Measurements from ENCODE around the gene NDUFS4.
"Not testable (repeated sequence)": the region's sequence is repeated elsewhere in the genome, so short reads cannot be mapped to it uniquely, and the experiment has no call there.

Gene NDUFS4

GRCh38 chr5:53671447-53671846, 111.0 kb downstream of the NDUFS4 start:
- Mint-ChIP-seq H3K27ac (no peak overlapping the region), H3K4me3 (no peak overlapping the region)

DNA sequence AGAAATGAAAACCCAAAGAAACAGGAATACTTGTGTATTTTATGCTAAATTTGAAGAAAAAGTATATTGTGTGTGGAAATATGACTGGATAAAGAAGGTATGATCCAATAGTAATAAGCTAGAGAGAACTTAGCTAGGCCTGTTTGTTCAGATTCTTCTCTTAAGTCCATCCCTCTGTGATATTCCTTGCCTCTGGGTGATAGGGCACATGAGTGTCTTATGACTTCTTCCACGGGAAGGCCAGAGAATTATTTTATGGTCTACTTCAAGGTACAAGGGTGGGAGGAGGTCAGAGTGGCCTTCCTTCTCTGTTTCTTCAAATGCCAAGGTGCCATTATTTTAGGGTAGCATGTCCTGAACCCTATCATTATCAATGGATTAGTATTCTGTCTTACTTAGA, 113.7 kb downstream of the NDUFS4 start:
- no peak for DNase-seq (ENCODE audit: low spot score in 2 of 2)
- Mint-ChIP-seq H3K4me3 (no peak overlapping the region), H3K4me1 (no peaks in the 10 kb centered on the region), H3K27ac (no peak overlapping the region), H3K36me3 (peaks cover 5% of the 10 kb centered on the region), H3K9me3 (peaks cover 5% of the 10 kb centered on the region)
- ATAC-seq, result no peak

More at GRCh38 chr5:53671447-53671846, 111.0 kb downstream of the NDUFS4 start:
- Mint-ChIP-seq H3K9me3 (no peaks in the 10 kb centered on the region), H3K4me1 (no peaks in the 10 kb centered on the region), H3K36me3 (no peaks in the 10 kb centered on the region)
- ATAC-seq (no peak), DNase-seq (ENCODE audit: low spot score in 2 of 2) (no peak)

GRCh38 chr5:53677632-53678031, 117.2 kb downstream of the NDUFS4 start:
- Mint-ChIP-seq H3K27ac (peak overlapping the region; percentile 32), H3K4me1 (no peaks in the 10 kb centered on the region), H3K4me3 (no peak overlapping the region), H3K36me3 (peaks cover 6% of the 10 kb centered on the region), H3K9me3 (peaks cover 5% of the 10 kb centered on the region)
- DNase-seq (ENCODE audit: low spot score in 2 of 2) (no peak), ATAC-seq (no peak)

- DNase-seq (ENCODE audit: low spot score in 2 of 2) (no peak), ATAC-seq (no peak)
- no peak overlapping the region for H3K4me3 Mint-ChIP-seq
- H3K27ac Mint-ChIP-seq, result no peak overlapping the region
- H3K36me3 Mint-ChIP-seq, result peaks cover 19% of the 10 kb centered on the region
- peaks cover 5% of the 10 kb centered on the region for H3K9me3 Mint-ChIP-seq
- H3K4me1 Mint-ChIP-seq, result no peaks in the 10 kb centered on the region
These were observed 118.7 kb downstream of the NDUFS4 start for GRCh38 chr5:53678981-53679660.

- DNase-seq (ENCODE audit: low spot score in 2 of 2), result no peak
- no peak for ATAC-seq
- Mint-ChIP-seq H3K4me1 (no peaks in the 10 kb centered on the region), H3K36me3 (peaks cover 19% of the 10 kb centered on the region), H3K4me3 (no peak overlapping the region), H3K27ac (no peak overlapping the region), H3K9me3 (peaks cover 5% of the 10 kb centered on the region)
These were observed 120.6 kb downstream of the NDUFS4 start for GRCh38 chr5:53681079-53681478.

DNA sequence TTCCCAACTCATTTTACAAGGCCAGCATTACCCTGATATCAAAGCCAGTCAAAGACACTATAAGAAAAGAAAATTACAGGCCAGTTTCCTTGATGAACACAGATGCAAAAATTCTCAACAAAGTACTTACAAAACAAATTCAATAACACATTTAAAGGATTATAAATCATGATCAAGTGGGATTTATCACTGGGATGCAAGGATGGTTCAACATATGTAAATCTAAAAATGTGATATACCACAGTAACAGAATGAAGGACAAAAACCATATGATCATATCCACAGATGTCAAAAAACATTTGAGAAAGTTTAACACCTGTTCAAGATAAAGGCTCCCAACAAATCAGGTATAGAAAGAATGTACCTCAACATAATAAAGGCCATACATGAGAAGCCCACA, 130.6 kb downstream of the NDUFS4 start:
- Mint-ChIP-seq H3K27ac (no peak overlapping the region), H3K4me1 (no peaks in the 10 kb centered on the region), H3K4me3 (no peak overlapping the region), H3K9me3 (peaks cover 29% of the 10 kb centered on the region), H3K36me3 (no peaks in the 10 kb centered on the region)
- ATAC-seq (no peak), DNase-seq (ENCODE audit: low spot score in 2 of 2) (no peak)

DNA sequence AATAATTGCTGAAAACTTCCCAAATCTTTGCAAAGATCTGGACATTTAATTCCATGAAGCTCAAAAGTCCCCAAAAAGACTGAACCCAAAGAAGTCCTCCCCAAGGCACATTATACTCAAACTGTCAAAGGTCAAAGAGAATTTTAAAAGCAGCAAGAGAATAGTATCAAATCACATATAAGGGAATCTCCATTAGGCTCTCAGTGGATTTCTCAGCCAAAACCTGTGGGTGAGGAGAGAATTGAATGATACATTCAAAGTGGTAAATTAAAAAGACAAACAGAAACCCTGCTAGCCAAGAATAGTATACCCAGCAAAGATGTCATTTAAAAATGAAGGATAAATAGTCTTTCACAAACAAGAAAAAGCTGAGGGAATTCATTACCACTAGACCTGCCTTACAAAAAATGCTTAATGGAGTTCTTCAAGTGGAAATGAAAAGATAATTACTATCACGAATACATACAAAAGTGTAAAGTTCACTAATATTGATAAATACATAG, 134.1 kb downstream of the NDUFS4 start:
- Mint-ChIP-seq H3K27ac (no peak overlapping the region), H3K4me3 (no peak overlapping the region), H3K4me1 (no peaks in the 10 kb centered on the region), H3K9me3 (peaks cover 39% of the 10 kb centered on the region), H3K36me3 (no peaks in the 10 kb centered on the region)
- ATAC-seq, result no peak
- DNase-seq (ENCODE audit: low spot score in 2 of 2), result no peak

DNA sequence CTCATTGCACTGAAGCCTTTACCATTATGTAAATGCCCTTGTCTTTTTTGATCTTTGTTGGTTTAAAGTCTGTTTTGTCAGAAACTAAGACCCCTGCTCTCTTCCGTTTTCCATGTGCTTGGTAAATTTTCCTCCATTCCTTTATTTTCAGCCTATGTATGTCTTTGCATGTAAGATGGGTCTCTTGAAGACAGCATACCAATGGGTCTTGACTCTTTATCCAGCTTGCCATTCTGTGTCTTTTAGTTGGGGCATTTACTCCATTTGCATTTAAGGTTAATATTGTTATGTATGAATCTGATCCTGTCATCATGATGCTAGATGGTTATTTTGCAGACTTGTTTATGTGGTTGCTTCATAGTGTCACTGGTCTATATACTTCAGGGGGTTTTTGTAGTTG, 150.0 kb downstream of the NDUFS4 start:
- not testable (repeated sequence) for H3K4me3 Mint-ChIP-seq; DNase-seq (ENCODE audit: low spot score in 2 of 2); H3K27ac Mint-ChIP-seq; H3K36me3 Mint-ChIP-seq; ATAC-seq; H3K4me1 Mint-ChIP-seq
- H3K9me3 Mint-ChIP-seq, result peaks cover 25% of the 10 kb centered on the region

DNA sequence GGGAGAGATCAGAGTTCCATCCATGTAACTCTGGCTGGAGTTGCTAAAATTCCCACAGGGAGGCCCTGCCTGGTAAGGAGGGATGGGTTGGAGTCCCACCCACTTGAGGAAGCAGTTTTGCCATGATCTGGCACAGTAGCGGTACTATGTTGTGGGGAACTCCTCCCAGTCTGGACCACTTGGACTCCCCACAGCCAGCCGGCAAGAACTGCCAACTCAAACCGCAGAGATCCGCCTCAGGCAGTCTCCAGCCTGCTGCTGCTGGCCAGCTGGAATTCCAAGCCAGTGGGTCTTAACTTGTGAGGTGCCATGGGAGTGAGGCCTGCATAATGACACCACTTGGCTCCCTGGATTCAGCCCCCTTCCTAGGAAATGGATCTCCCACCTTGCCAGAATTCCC, 151.9 kb downstream of the NDUFS4 start:
- DNase-seq (ENCODE audit: low spot score in 2 of 2) (no peak), ATAC-seq (no peak)
- H3K4me3 Mint-ChIP-seq, result no peak overlapping the region
- H3K4me1 Mint-ChIP-seq, result no peaks in the 10 kb centered on the region
- no peaks in the 10 kb centered on the region for H3K36me3 Mint-ChIP-seq
- peaks cover 33% of the 10 kb centered on the region for H3K9me3 Mint-ChIP-seq
- H3K27ac Mint-ChIP-seq, result no peak overlapping the region

DNA sequence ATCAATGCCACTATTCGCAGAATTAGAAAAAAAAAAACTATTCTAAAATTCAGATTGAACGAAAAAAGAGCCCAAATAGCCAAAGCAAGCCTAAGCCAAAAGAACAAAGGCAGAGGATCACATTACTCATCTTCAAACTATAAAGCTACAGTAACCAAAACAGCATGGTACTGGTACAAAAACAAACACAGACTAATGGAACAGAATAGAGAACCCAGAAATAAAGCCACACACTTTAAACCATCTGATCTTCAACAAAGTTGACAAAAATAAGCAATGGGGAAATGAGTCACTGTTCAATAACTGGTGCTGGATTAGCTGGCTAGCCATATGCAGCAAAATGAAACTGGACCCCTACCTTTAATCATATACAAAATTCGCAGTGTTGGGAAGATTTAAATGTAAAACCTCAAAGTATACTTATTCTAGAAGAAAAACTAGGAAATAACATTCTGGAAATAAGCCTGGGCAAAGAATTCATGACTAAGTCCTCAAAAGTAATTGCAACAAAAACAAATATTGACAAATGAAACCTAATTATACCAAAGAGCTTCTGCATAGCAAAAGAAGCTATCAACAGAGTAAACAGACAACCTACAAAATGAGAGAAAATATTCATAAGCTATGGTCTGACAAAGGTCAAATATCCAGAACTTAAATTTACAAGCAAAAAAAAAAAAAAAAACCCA, 153.7 kb downstream of the NDUFS4 start:
- no peaks in the 10 kb centered on the region for H3K4me1 Mint-ChIP-seq
- ATAC-seq, result no peak
- no peak overlapping the region for H3K27ac Mint-ChIP-seq
- no peak for DNase-seq (ENCODE audit: low spot score in 2 of 2)
- no peaks in the 10 kb centered on the region for H3K36me3 Mint-ChIP-seq
- H3K4me3 Mint-ChIP-seq, result no peak overlapping the region
- H3K9me3 Mint-ChIP-seq, result peaks cover 36% of the 10 kb centered on the region

DNA sequence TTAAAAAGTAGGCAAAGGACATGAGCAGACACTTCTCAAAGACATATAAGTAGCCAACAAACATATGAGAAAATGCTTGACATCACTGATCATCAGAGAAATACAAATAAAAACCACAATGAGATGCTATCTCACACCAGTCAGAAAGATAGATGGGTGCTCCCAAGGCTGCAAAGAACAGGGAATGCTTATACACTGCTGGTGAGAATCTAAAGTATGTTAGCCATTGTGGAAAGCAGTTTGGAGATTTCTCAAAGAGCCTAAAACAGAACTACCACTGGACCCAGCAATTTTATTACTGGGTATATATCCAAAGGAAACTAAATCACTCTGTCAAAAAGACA, 154.2 kb downstream of the NDUFS4 start:
- H3K36me3 Mint-ChIP-seq, result no peaks in the 10 kb centered on the region
- ATAC-seq, result no peak
- H3K9me3 Mint-ChIP-seq, result peaks cover 33% of the 10 kb centered on the region
- no peaks in the 10 kb centered on the region for H3K4me1 Mint-ChIP-seq
- no peak for DNase-seq (ENCODE audit: low spot score in 2 of 2)
- H3K4me3 Mint-ChIP-seq, result no peak overlapping the region
- H3K27ac Mint-ChIP-seq, result no peak overlapping the region

DNA sequence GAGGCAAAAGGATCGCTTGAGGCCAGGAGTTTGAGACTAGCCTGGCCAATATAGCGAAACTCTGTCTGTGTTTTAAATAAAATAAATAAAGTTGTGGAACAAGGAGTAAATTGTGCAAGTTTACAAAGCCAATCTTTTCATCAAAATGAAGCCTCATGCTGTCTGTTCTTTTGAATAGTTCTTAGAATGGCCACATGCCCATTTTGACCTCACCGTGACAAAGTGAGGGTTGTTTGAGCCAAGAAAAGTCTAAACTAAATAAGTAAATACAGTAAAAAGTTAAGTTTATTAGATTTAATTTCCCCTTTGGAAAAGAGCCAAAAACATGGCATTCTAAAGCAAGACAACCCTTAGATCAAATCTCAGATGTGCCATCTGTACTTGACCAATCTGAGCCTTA, 165.7 kb downstream of the NDUFS4 start:
- H3K4me1 Mint-ChIP-seq, result no peaks in the 10 kb centered on the region
- ATAC-seq (no peak), DNase-seq (ENCODE audit: low spot score in 2 of 2) (no peak)
- no peak overlapping the region for H3K27ac Mint-ChIP-seq
- no peak overlapping the region for H3K4me3 Mint-ChIP-seq
- peaks cover 11% of the 10 kb centered on the region for H3K9me3 Mint-ChIP-seq
- H3K36me3 Mint-ChIP-seq, result no peaks in the 10 kb centered on the region

GRCh38 chr5:53730943-53731342, 170.5 kb downstream of the NDUFS4 start:
- ATAC-seq (no peak), DNase-seq (ENCODE audit: low spot score in 2 of 2) (no peak)
- H3K9me3 Mint-ChIP-seq, result peaks cover 4% of the 10 kb centered on the region
- no peaks in the 10 kb centered on the region for H3K4me1 Mint-ChIP-seq
- H3K36me3 Mint-ChIP-seq, result no peaks in the 10 kb centered on the region
- no peak overlapping the region for H3K4me3 Mint-ChIP-seq
- H3K27ac Mint-ChIP-seq, result no peak overlapping the region
